H1 (cell line): Measurements from ENCODE around the gene GNAT1.

ENCODE experiments used
- BACH1 ChIP-seq: IDR thresholded peaks from 2 replicates; pipeline ENCODE4 v1.6.1; 2012; ENCODE audit warnings: low read length, improper control_type of control experiment
- MAFK ChIP-seq: IDR thresholded peaks from 2 replicates; pipeline ENCODE4 v1.6.1; 2012; ENCODE audit warnings: low read depth, mild to moderate bottlenecking, improper control_type of control experiment, low read length
- POLR2A ChIP-seq, 2 experiments: IDR thresholded peaks; 1 replicate in 1 of 2; 2 replicates in 1 of 2; pipeline ENCODE4 v1.6.1; 2011; ENCODE audit warnings: low read depth in 2 of 2, low read length in 2 of 2, mild to moderate bottlenecking in 2 of 2; ENCODE audit errors: control extremely low read depth in 1 of 2
- TAF1 ChIP-seq: IDR thresholded peaks from 2 replicates; pipeline ENCODE4 v1.6.1; 2011; ENCODE audit warnings: mild to moderate bottlenecking, low read depth, low read length
- TF ChIP-seq, protein P1 (sequence below), 3 experiments: IDR thresholded peaks; 1 replicate in 2 of 3; 2 replicates in 1 of 3; pipeline versions ENCODE4 v1.5.1 to v1.6.1; 2011; ENCODE audit warnings: low read length in 3 of 3, mild to moderate bottlenecking in 3 of 3, inconsistent platforms in 2 of 3, low read depth in 1 of 3, moderate library complexity in 1 of 3; ENCODE audit not compliant: insufficient read depth in 1 of 3; ENCODE audit errors: control extremely low read depth in 1 of 3

DNA sequence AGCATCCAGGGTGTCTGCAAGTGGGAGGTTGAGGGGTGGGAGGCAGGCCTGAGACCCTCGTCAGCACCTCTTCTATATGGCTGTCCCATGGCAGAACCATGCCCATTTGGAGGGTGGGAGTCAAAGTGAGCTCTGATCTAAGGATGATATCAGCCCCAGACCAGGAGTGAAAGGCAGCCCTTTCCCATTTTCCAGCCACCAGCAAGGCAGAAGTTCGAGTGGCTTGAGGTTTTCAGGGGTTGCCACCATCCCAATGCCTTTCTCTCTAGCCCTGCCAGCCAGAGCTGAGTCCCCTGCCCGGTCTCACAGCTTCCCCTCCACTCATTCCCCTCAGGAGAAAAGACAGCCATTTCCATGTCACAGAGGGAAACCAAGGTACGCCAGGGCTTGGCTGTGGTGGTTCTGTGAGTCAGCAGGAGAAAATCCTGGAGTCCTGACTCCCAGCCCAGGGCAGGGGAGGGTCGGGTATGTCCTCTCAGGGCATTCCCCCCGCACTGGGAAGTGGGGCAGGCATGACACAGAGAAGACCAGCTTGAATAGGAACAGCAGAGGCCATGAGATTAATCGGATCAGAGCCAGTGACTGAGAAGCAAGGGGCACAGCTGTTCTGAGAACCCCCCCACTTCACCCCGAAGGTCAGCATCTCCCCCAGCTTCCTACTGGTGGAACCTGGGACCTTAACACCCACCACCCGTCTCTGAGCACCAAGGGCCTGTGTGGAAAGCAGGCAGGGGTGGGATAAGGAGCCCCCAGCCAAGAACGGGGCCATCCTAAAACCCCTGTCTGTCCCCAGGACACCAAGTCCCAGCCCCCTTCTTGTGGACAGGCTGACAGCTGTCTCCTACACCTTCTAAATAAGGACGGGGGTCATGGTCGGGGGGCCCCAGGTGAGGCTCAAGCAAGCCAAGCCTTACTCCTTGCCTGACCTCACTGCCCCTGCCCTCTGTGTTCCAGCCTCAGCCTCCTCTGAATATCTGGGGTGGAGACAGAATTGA, 12.7 kb downstream of the GNAT1 start:
- TF ChIP-seq, protein P1, sequence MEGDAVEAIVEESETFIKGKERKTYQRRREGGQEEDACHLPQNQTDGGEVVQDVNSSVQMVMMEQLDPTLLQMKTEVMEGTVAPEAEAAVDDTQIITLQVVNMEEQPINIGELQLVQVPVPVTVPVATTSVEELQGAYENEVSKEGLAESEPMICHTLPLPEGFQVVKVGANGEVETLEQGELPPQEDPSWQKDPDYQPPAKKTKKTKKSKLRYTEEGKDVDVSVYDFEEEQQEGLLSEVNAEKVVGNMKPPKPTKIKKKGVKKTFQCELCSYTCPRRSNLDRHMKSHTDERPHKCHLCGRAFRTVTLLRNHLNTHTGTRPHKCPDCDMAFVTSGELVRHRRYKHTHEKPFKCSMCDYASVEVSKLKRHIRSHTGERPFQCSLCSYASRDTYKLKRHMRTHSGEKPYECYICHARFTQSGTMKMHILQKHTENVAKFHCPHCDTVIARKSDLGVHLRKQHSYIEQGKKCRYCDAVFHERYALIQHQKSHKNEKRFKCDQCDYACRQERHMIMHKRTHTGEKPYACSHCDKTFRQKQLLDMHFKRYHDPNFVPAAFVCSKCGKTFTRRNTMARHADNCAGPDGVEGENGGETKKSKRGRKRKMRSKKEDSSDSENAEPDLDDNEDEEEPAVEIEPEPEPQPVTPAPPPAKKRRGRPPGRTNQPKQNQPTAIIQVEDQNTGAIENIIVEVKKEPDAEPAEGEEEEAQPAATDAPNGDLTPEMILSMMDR (IDR thresholded peaks at IDR 0.05; ENCODE audit: control extremely low read depth in 1 of 3, insufficient read depth in 1 of 3, low read depth in 1 of 3, low read length in 3 of 3): no peak
- TF ChIP-seq MAFK: no peak
- TF ChIP-seq TAF1: no peak
- TF ChIP-seq POLR2A (IDR thresholded peaks at IDR 0.05; ENCODE audit: control extremely low read depth in 1 of 2, low read depth in 2 of 2, low read length in 2 of 2): no peak
- TF ChIP-seq BACH1: no peak
